Right lobe of liver (tissue), 4 donors: ENCODE data around the gene LIF.

ENCODE experiments used
- CTCF ChIP-seq, 4 donors: fragments of 200-600 bp in 3 of 4; fragments of 450-650 bp in 1 of 4; IDR thresholded peaks; one replicate each; pipeline versions ENCODE4 v1.5.1 to v1.8.0; 2016 to 2022; ENCODE audit warnings: antibody characterized with exemption in 4 of 4, mild to moderate bottlenecking in 2 of 4
- POLR2A ChIP-seq: fragments of 450-650 bp; IDR thresholded peaks from one replicate; pipeline ENCODE4 v1.6.1; 2017; ENCODE audit warnings: antibody characterized with exemption, mild to moderate bottlenecking
- donor health status: DM: no; HTN: no; CAD: no.
- donor health status: DM: no; HTN: no; CAD: no.
- donor health status: DM: no; HTN: yes; CAD: no.

GRCh38 chr22:30197389-30197788 lies 49.2 kb downstream of the LIF start:
- TF ChIP-seq POLR2A (no peak), CTCF (IDR thresholded peaks at IDR 0.05) (no peak)
